Rectal smooth muscle tissue (tissue), 1 donor: ENCODE measurements around the gene TNFSF4.
"Not testable (repeated sequence)": the region's sequence is repeated elsewhere in the genome, so short reads cannot be mapped to it uniquely, and the experiment has no call there.

ENCODE experiments used
- H3K27ac ChIP-seq: one replicate; pipeline ENCODE4 v1.7.0; 2013; ENCODE audit warnings: low read depth, low read length, inconsistent platforms
- H3K27me3 ChIP-seq: one replicate; pipeline ENCODE4 v1.7.0; 2013; ENCODE audit warnings: low read length; ENCODE audit not compliant: control insufficient read depth, insufficient read depth
- H3K36me3 ChIP-seq: one replicate; pipeline ENCODE4 v1.7.0; 2013; ENCODE audit warnings: low read length; ENCODE audit not compliant: control insufficient read depth, insufficient read depth
- H3K4me1 ChIP-seq: one replicate; pipeline ENCODE4 v1.7.0; 2013; ENCODE audit warnings: low read length; ENCODE audit not compliant: control insufficient read depth, insufficient read depth
- H3K4me3 ChIP-seq: one replicate; pipeline ENCODE4 v1.7.0; 2013; ENCODE audit warnings: low read length
- H3K9ac ChIP-seq: one replicate; pipeline ENCODE4 v1.7.0; 2013; ENCODE audit warnings: low read length

The TNFSF4 gene

GRCh38 chr1:173229031-173229430, 21.9 kb upstream of the TNFSF4 start:
- H3K36me3 ChIP-seq, H3K4me3 ChIP-seq, H3K9ac ChIP-seq, H3K27ac ChIP-seq, H3K27me3 ChIP-seq, H3K4me1 ChIP-seq: not testable (repeated sequence)

GRCh38 chr1:173224949-173225348, 17.8 kb upstream of the TNFSF4 start:
- Histone ChIP-seq H3K36me3 (no peaks in the 10 kb centered on the region), H3K27me3 (no peaks in the 10 kb centered on the region), H3K27ac (no peak overlapping the region), H3K4me1 (no peaks in the 10 kb centered on the region), H3K9ac (no peak overlapping the region), H3K4me3 (no peak overlapping the region)

DNA sequence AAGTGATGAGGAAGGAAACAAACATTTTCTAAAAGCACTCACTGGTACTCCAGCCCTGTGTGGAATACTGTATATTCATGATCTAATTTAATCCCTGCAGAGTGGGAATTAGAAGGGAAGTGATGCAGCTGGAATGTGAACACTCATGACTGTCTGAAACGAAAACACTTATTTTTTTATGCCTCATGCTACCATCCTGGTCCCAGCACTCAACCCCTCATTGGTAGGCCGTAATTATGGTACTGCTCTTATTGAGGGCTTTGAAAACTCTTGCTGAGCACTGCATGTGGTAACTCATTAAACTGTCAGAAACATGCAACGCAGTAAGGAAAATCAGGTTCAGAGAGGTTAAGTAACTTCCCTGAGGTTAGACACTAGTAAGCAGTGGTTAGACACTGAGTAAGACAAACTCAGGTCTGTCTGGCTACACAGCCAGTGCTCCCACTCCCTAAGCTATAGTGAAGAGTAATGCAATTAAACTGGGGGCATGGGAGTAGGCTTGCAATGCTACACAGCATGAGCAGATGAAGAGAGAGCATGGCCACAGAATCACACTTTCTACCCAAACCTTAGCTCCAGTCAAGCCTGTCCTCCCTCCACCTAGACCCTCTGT, 17.3 kb upstream of the TNFSF4 start:
- H3K4me1 ChIP-seq = no peaks in the 10 kb centered on the region
- H3K27ac ChIP-seq = no peak overlapping the region
- H3K36me3 ChIP-seq = no peaks in the 10 kb centered on the region
- H3K9ac ChIP-seq = no peak overlapping the region
- H3K4me3 ChIP-seq = no peak overlapping the region
- H3K27me3 ChIP-seq = no peaks in the 10 kb centered on the region

GRCh38 chr1:173223031-173223380, 15.9 kb upstream of the TNFSF4 start:
- H3K27ac ChIP-seq = no peak overlapping the region

GRCh38 chr1:173222149-173223030, 15.3 kb upstream of the TNFSF4 start:
- Histone ChIP-seq H3K27ac (no peak overlapping the region), H3K4me1 (no peaks in the 10 kb centered on the region), H3K36me3 (no peaks in the 10 kb centered on the region), H3K9ac (no peak overlapping the region), H3K4me3 (no peak overlapping the region), H3K27me3 (no peaks in the 10 kb centered on the region)

More at GRCh38 chr1:173223031-173223380, 15.9 kb upstream of the TNFSF4 start:
- no peaks in the 10 kb centered on the region for H3K36me3 ChIP-seq
- no peak overlapping the region for H3K9ac ChIP-seq
- no peaks in the 10 kb centered on the region for H3K27me3 ChIP-seq
- H3K4me3 ChIP-seq = no peak overlapping the region
- H3K4me1 ChIP-seq = no peaks in the 10 kb centered on the region

DNA sequence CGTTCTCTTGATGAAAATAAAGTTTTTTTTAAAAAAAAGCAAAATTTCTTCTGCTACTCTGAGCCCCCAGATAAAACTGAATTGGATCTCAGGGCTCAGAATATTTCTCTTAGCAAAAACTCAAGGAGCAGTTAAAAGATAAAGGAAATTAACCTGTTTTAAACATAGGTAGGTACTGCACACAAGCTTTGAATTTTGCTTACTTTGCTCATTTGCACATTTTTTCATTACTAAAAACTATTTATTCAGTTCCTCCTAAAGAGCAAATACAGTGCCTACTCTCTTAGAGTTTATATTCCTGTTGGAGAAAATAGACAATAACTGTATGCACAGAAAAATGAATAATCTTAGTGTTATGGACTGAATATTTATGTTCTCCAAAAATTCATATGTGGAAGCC, 13.0 kb upstream of the TNFSF4 start:
- H3K4me3 ChIP-seq = no peak overlapping the region
- no peak overlapping the region for H3K9ac ChIP-seq
- no peaks in the 10 kb centered on the region for H3K36me3 ChIP-seq
- no peak overlapping the region for H3K27ac ChIP-seq
- no peaks in the 10 kb centered on the region for H3K27me3 ChIP-seq
- no peaks in the 10 kb centered on the region for H3K4me1 ChIP-seq

GRCh38 chr1:173213665-173214064, 6.5 kb upstream of the TNFSF4 start:
- no peak overlapping the region for H3K4me3 ChIP-seq

GRCh38 chr1:173212952-173213491, 5.9 kb upstream of the TNFSF4 start:
- Histone ChIP-seq H3K36me3 (no peaks in the 10 kb centered on the region), H3K9ac (no peak overlapping the region), H3K4me1 (no peaks in the 10 kb centered on the region), H3K27ac (no peak overlapping the region), H3K27me3 (no peaks in the 10 kb centered on the region), H3K4me3 (no peak overlapping the region)

More at GRCh38 chr1:173213665-173214064, 6.5 kb upstream of the TNFSF4 start:
- Histone ChIP-seq H3K4me1 (no peaks in the 10 kb centered on the region), H3K27me3 (no peaks in the 10 kb centered on the region), H3K27ac (no peak overlapping the region), H3K9ac (no peak overlapping the region), H3K36me3 (no peaks in the 10 kb centered on the region)

DNA sequence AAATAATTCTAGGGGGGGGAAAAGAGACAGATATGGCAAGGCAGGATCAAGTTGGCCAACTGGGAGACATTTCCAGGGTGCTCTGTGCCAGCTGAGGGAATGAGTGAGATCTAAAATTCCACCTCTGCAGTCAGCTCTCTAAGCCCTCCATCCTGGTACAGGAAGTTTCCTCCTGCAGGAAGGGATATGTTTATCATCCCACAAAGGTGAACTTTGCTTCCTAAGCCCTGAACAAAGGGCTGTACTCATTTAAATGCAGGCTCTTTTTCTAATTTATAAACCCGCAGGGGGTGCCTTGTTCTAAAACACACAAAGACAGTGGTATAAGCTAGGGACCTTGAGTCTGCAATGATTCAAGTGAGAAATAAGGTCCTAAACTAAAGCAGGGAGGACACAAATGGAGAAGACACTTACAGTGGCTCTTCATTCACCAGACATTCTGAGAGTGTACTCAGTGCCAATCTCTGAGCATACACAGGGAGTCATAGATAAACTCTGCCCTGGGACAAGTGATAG, 3.6 kb upstream of the TNFSF4 start:
- no peak overlapping the region for H3K27ac ChIP-seq
- H3K4me1 ChIP-seq = no peaks in the 10 kb centered on the region
- no peaks in the 10 kb centered on the region for H3K27me3 ChIP-seq
- no peak overlapping the region for H3K9ac ChIP-seq
- H3K36me3 ChIP-seq = no peaks in the 10 kb centered on the region
- H3K4me3 ChIP-seq = no peak overlapping the region

DNA sequence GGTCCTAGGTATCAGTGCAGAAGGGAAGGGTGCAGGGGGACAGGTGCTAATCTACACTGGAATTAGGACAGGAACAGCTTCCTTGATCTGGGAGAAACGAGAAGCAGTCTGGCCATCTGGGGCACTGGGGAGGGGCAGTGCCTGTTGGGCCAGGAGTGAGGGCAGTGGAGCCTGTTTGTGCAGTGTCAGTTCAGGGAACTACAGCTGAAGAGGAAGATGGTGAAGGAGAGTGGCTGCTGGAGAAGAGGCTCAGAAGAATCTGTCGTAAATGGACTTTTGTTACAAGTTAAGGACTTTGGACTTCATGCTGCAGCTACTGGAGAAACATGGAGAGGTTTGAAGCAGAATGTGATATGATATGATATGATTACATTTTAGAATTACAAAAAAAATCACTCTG, 3.2 kb upstream of the TNFSF4 start:
- Histone ChIP-seq H3K4me1 (no peaks in the 10 kb centered on the region), H3K9ac (no peak overlapping the region), H3K36me3 (no peaks in the 10 kb centered on the region), H3K27ac (no peak overlapping the region), H3K27me3 (no peaks in the 10 kb centered on the region), H3K4me3 (no peak overlapping the region)

- Histone ChIP-seq H3K9ac (no peak overlapping the region), H3K36me3 (no peaks in the 10 kb centered on the region), H3K4me1 (no peaks in the 10 kb centered on the region), H3K4me3 (no peak overlapping the region), H3K27me3 (no peaks in the 10 kb centered on the region), H3K27ac (no peak overlapping the region)
Measured at GRCh38 chr1:173208868-173209267, 1.7 kb upstream of the TNFSF4 start.

GRCh38 chr1:173208146-173208545, 1.0 kb upstream of the TNFSF4 start:
- Histone ChIP-seq H3K27ac (no peak overlapping the region), H3K4me1 (no peaks in the 10 kb centered on the region), H3K4me3 (no peak overlapping the region), H3K9ac (no peak overlapping the region), H3K36me3 (no peaks in the 10 kb centered on the region), H3K27me3 (no peaks in the 10 kb centered on the region)
